Smooth muscle cell (in vitro differentiated cells): ENCODE results near the gene TRIM2. TPM values are rescaled to one million over a fixed set of nuclear protein-coding genes. Genes with fewer than 3 reads are reported as not detected.

ENCODE experiments used
- DNase-seq: peaks from one replicate; lab custom pipeline; 2025; ENCODE audit not compliant: unreplicated experiment; lab: John Stamatoyannopoulos, UW
- H2AFZ ChIP-seq: fragments of 200-600 bp; sonication (generic); 2 replicates; pipeline ENCODE4 v1.6.0; 2016; ENCODE audit warnings: antibody characterized with exemption, low read depth, mild to moderate bottlenecking
- H3F3A ChIP-seq: fragments of 200-600 bp; sonication (generic); 2 replicates; pipeline ENCODE4 v1.6.0; 2017; ENCODE audit warnings: antibody characterized with exemption, low read depth
- H3K27ac ChIP-seq: fragments of 200-600 bp; sonication (generic); 2 replicates; pipeline ENCODE4 v1.5.1; 2016; ENCODE audit warnings: low read depth, mild to moderate bottlenecking
- H3K27me3 ChIP-seq: fragments of 200-600 bp; sonication (generic); 2 replicates; pipeline ENCODE4 v1.6.1; 2016; ENCODE audit warnings: low read depth, mild to moderate bottlenecking
- H3K36me3 ChIP-seq: fragments of 200-600 bp; sonication (generic); 2 replicates; pipeline ENCODE4 v1.5.1; 2016; ENCODE audit warnings: low read depth
- H3K4me1 ChIP-seq: fragments of 200-600 bp; sonication (generic); 2 replicates; pipeline ENCODE4 v1.5.1; 2016; ENCODE audit warnings: low read depth
- H3K4me2 ChIP-seq: fragments of 200-600 bp; sonication (generic); 2 replicates; pipeline ENCODE4 v1.6.0; 2016; ENCODE audit warnings: mild to moderate bottlenecking
- H3K4me3 ChIP-seq: fragments of 200-600 bp; sonication (generic); 2 replicates; pipeline ENCODE4 v1.5.1; 2016; ENCODE audit warnings: mild to moderate bottlenecking
- H3K79me2 ChIP-seq: fragments of 200-600 bp; sonication (generic); 2 replicates; pipeline ENCODE4 v1.6.0; 2016; ENCODE audit warnings: low read depth, mild to moderate bottlenecking
- H3K9ac ChIP-seq: fragments of 200-600 bp; sonication (generic); 2 replicates; pipeline ENCODE4 v1.6.0; 2016; ENCODE audit warnings: low read depth
- H3K9me3 ChIP-seq: fragments of 200-600 bp; sonication (generic); replicated peaks from 2 replicates; pipeline ENCODE4 v1.5.1; 2016; ENCODE audit warnings: low read depth
- H4K20me1 ChIP-seq: fragments of 200-600 bp; sonication (generic); 2 replicates; pipeline ENCODE4 v1.6.0; 2016; ENCODE audit warnings: low read depth
- CTCF ChIP-seq: fragments of 200-600 bp; sonication (generic); IDR thresholded peaks from 2 replicates; pipeline ENCODE4 v1.5.1; 2017; ENCODE audit warnings: borderline replicate concordance, mild to moderate bottlenecking, antibody characterized with exemption; ENCODE audit not compliant: insufficient read depth, poor library complexity, severe bottlenecking
- WGBS: methylation state at CpG from one replicate; pipeline ENCODE4 v1.1.7; 2016; ENCODE audit warnings: low lambda C conversion rate; 5-methylcytosine and 5-hydroxymethylcytosine counted together
- polyA plus RNA-seq: library from polyadenylated mRNA; unstranded; fragments of >200 nt; fragmentation: Nextera tagmentation; extraction: Ambion mirVana; gene quantifications from 2 replicates; pipeline ENCODE4 v1.2.1, GENCODE V29; 2016
- total RNA-seq: library from RNA; depleted of rRNA; stranded (reverse); fragments of >200 nt; gene quantifications from 2 replicates; pipeline ENCODE4 v1.2.3, GENCODE V29; 2014

Gene TRIM2
- total and polyA plus RNA-seq, 2 experiments from 2014 or later = 9.1 to 33.4 TPM

- Histone ChIP-seq H3K79me2 (peaks cover 7% of the 10 kb centered on the region), H3K4me2 (peak overlapping the region; percentile 25)
- TF ChIP-seq CTCF = no peak
These were observed 64.1 kb downstream of the TRIM2 start for GRCh38 chr4:153268295-153268694.

GRCh38 chr4:153269218-153269990, 65.2 kb downstream of the TRIM2 start:
- Histone ChIP-seq H3F3A (no peaks in the 10 kb centered on the region), H3K79me2 (peaks cover 7% of the 10 kb centered on the region), H4K20me1 (peaks cover 29% of the 10 kb centered on the region), H3K9ac (no peak overlapping the region), H3K4me1 (no peaks in the 10 kb centered on the region), H3K9me3 (no peaks in the 10 kb centered on the region), H3K27ac (no peak overlapping the region), H3K4me3 (no peak overlapping the region), H3K27me3 (no peaks in the 10 kb centered on the region), H3K36me3 (no peaks in the 10 kb centered on the region), H2AFZ (no peak overlapping the region), H3K4me2 (no peak overlapping the region)
- no peak for DNase-seq
- no peak for TF ChIP-seq CTCF
- 93% methylated on average over 5 of the region's 5 CpGs for WGBS

More at GRCh38 chr4:153268295-153268694, 64.1 kb downstream of the TRIM2 start:
- Histone ChIP-seq H2AFZ (no peak overlapping the region), H3K9ac (no peak overlapping the region), H3K36me3 (no peaks in the 10 kb centered on the region), H3K4me3 (no peak overlapping the region), H4K20me1 (peaks cover 33% of the 10 kb centered on the region), H3K27me3 (no peaks in the 10 kb centered on the region), H3F3A (no peaks in the 10 kb centered on the region), H3K27ac (no peak overlapping the region), H3K4me1 (no peaks in the 10 kb centered on the region), H3K9me3 (no peaks in the 10 kb centered on the region)
- WGBS = 83% methylated on average over 4 of the region's 4 CpGs
- no peak for DNase-seq

- no peak for TF ChIP-seq CTCF
- peaks cover 32% of the 10 kb centered on the region for H4K20me1 ChIP-seq
- DNase-seq = no peak
- 97% methylated on average over 6 of the region's 6 CpGs for WGBS
- H3K79me2 ChIP-seq = peaks cover 7% of the 10 kb centered on the region
- no peaks in the 10 kb centered on the region for H3K27me3 ChIP-seq
- H3K36me3 ChIP-seq = no peaks in the 10 kb centered on the region
- H3K9ac ChIP-seq = no peak overlapping the region
- H3K4me2 ChIP-seq = no peak overlapping the region
- H3F3A ChIP-seq = no peaks in the 10 kb centered on the region
- no peaks in the 10 kb centered on the region for H3K4me1 ChIP-seq
- no peak overlapping the region for H3K4me3 ChIP-seq
- H3K27ac ChIP-seq = no peak overlapping the region
- H3K9me3 ChIP-seq = no peaks in the 10 kb centered on the region
- no peak overlapping the region for H2AFZ ChIP-seq
These were observed 66.1 kb downstream of the TRIM2 start for GRCh38 chr4:153270361-153270760.

- peaks cover 29% of the 10 kb centered on the region for H4K20me1 ChIP-seq
- H3K27ac ChIP-seq = no peak overlapping the region
- H3K36me3 ChIP-seq = no peaks in the 10 kb centered on the region
- H3K79me2 ChIP-seq = peaks cover 7% of the 10 kb centered on the region
- H3K27me3 ChIP-seq = no peaks in the 10 kb centered on the region
- H3K9ac ChIP-seq = no peak overlapping the region
- H3K4me3 ChIP-seq = no peak overlapping the region
- no peak overlapping the region for H3K4me2 ChIP-seq
- H3K4me1 ChIP-seq = no peaks in the 10 kb centered on the region
- 96% methylated on average over 2 of the region's 2 CpGs for WGBS
- no peak for DNase-seq
- no peaks in the 10 kb centered on the region for H3F3A ChIP-seq
- H2AFZ ChIP-seq = no peak overlapping the region
- no peak for TF ChIP-seq CTCF
- H3K9me3 ChIP-seq = no peaks in the 10 kb centered on the region
These were observed 67.6 kb downstream of the TRIM2 start for GRCh38 chr4:153271820-153272219.
